SK-N-SH treated with all-trans-retinoic acid at 6 μM for 48 hours (cell line): ENCODE data around the gene KCNMA1.
A peak's percentile ranks its signal among the peaks of the same experiment; 100 is the strongest.

ENCODE experiments used
- ATAC-seq: fragments of 200-7000 bp; cut with Tn5 transposase; 3 replicates; pipeline ENCODE4 v1.9.1; 2020; ENCODE audit warnings: mild to moderate bottlenecking, moderate library complexity
- BACH2 ChIP-seq: fragments of 250-450 bp; sonication (Bioruptor Pico); IDR thresholded peaks from 2 replicates; pipeline ENCODE4 v1.9.0; 2021; ENCODE audit warnings: mild to moderate bottlenecking, borderline replicate concordance
- CREB5 ChIP-seq: fragments of 250-450 bp; sonication (Bioruptor Pico); IDR thresholded peaks from 2 replicates; pipeline ENCODE4 v1.5.1; 2020; ENCODE audit warnings: low read depth, mild to moderate bottlenecking, moderate library complexity
- CSDC2 ChIP-seq: fragments of 250-450 bp; sonication (Bioruptor Pico); IDR thresholded peaks from 2 replicates; pipeline ENCODE4 v1.5.0; 2020; ENCODE audit warnings: mild to moderate bottlenecking, moderate library complexity
- ESRRG ChIP-seq: fragments of 250-450 bp; sonication (Bioruptor Pico); IDR thresholded peaks from 2 replicates; pipeline ENCODE4 v1.6.1; 2021; ENCODE audit warnings: mild to moderate bottlenecking
- GLIS3 ChIP-seq: fragments of 250-450 bp; sonication (Bioruptor Pico); IDR thresholded peaks from 2 replicates; pipeline ENCODE4 v1.5.0; 2020; ENCODE audit warnings: mild to moderate bottlenecking, moderate library complexity
- ISL1 ChIP-seq: fragments of 250-450 bp; sonication (Bioruptor Pico); IDR thresholded peaks from 2 replicates; pipeline ENCODE4 v2.1.2; 2022; ENCODE audit warnings: mild to moderate bottlenecking, moderate library complexity
- OSR1 ChIP-seq: fragments of 250-450 bp; sonication (Bioruptor Pico); IDR thresholded peaks from 2 replicates; pipeline ENCODE4 v1.8.0; 2022; ENCODE audit warnings: moderate library complexity, mild to moderate bottlenecking, inconsistent platforms
- POU6F1 ChIP-seq: fragments of 250-450 bp; sonication (Bioruptor Pico); IDR thresholded peaks from 2 replicates; pipeline ENCODE4 v1.8.0; 2021; ENCODE audit warnings: low read depth, mild to moderate bottlenecking, moderate library complexity, borderline replicate concordance
- PPARA ChIP-seq: fragments of 250-450 bp; sonication (Bioruptor Pico); IDR thresholded peaks from 2 replicates; pipeline ENCODE4 v1.5.0; 2020; ENCODE audit warnings: mild to moderate bottlenecking, borderline replicate concordance
- RARB ChIP-seq: fragments of 250-450 bp; sonication (Bioruptor Pico); IDR thresholded peaks from 2 replicates; pipeline ENCODE4 v1.8.0; 2021; ENCODE audit warnings: mild to moderate bottlenecking, moderate library complexity
- SNAI2 ChIP-seq: fragments of 250-450 bp; sonication (Bioruptor Pico); IDR thresholded peaks from 2 replicates; pipeline ENCODE4 v1.5.0; 2020; ENCODE audit warnings: mild to moderate bottlenecking, moderate library complexity
- TCF4 ChIP-seq: fragments of 250-450 bp; sonication (Bioruptor Pico); IDR thresholded peaks from 2 replicates; pipeline ENCODE4 v1.8.0; 2021; ENCODE audit warnings: mild to moderate bottlenecking, moderate library complexity, borderline replicate concordance
- TOX ChIP-seq: fragments of 250-450 bp; sonication (Bioruptor Pico); IDR thresholded peaks from 2 replicates; pipeline ENCODE4 v1.8.0; 2021; ENCODE audit warnings: mild to moderate bottlenecking, moderate library complexity, borderline replicate concordance
- ZC3H10 ChIP-seq: fragments of 250-450 bp; sonication (Bioruptor Pico); IDR thresholded peaks from 2 replicates; pipeline ENCODE4 v1.5.1; 2021; ENCODE audit warnings: mild to moderate bottlenecking, moderate library complexity
- ZFP3 ChIP-seq: fragments of 250-450 bp; sonication (Bioruptor Pico); IDR thresholded peaks from 2 replicates; pipeline ENCODE4 v1.5.0; 2020; ENCODE audit warnings: mild to moderate bottlenecking, moderate library complexity
- ZFP30 ChIP-seq: fragments of 450-650 bp; formaldehyde crosslinking; IDR thresholded peaks from 2 replicates; pipeline ENCODE4 v1.5.0; 2022; ENCODE audit warnings: mild to moderate bottlenecking, moderate library complexity
- ZNF565 ChIP-seq: fragments of 450-650 bp; formaldehyde crosslinking; conservative IDR thresholded peaks from 2 replicates; pipeline ENCODE4 v1.5.0; 2020; ENCODE audit warnings: low read depth, mild to moderate bottlenecking, moderate library complexity
- ZNF70 ChIP-seq: fragments of 450-650 bp; formaldehyde crosslinking; IDR thresholded peaks from 2 replicates; pipeline ENCODE4 v1.5.0; 2020; ENCODE audit warnings: mild to moderate bottlenecking, moderate library complexity
- ZNF8 ChIP-seq: fragments of 450-650 bp; formaldehyde crosslinking; IDR thresholded peaks from 2 replicates; pipeline ENCODE4 v1.5.0; 2020; ENCODE audit warnings: mild to moderate bottlenecking, moderate library complexity

The KCNMA1 gene

GRCh38 chr10:77109351-77109994 is 528.1 kb downstream of the KCNMA1 start:
- ATAC-seq = no peak
- no peak for TF ChIP-seq GLIS3 (CRISPR knock-in tag)
- no peak for TF ChIP-seq RARB (CRISPR knock-in tag)
- no peak for TF ChIP-seq BACH2 (CRISPR knock-in tag)
- no peak for TF ChIP-seq ZNF70 (CRISPR knock-in tag)
- no peak for TF ChIP-seq PPARA (CRISPR knock-in tag)
- TF ChIP-seq, all 23 proteins: peak for 0

- TF ChIP-seq BACH2 (CRISPR knock-in tag) = no peak
- TF ChIP-seq TOX = no peak
- TF ChIP-seq SNAI2 = no peak
- TF ChIP-seq ISL1 (CRISPR knock-in tag) = no peak
- TF ChIP-seq ZFP3 (CRISPR knock-in tag) = no peak
- TF ChIP-seq PPARA (CRISPR knock-in tag) = no peak
- no peak for TF ChIP-seq TCF4 (CRISPR knock-in tag)
- no peak for ATAC-seq
Measured at GRCh38 chr10:77106676-77107075, 530.9 kb downstream of the KCNMA1 start.

DNA sequence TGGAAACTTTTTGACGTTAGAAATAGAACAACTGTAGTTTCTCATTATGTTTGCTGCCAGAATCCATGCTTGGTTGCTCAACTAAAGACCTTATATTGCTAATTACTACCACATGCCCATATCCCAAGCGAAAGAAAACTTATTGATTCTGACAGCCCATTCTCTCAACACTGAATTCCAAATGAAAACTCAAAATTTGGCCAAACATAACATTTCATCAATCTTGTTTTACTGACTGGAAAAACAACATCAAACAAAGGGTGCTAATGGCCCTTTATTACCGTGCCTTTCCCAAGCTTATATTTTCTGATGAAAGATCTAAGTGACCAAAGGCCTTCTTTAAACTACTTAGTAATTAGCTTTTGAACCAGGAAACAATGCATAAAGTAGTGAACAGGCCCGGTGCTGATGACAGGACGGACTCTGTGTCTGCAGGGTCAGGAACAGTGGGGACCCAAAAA is 531.8 kb downstream of the KCNMA1 start:
- peak; percentile 65 for ATAC-seq
- TF ChIP-seq TOX (peak; percentile 86), ZFP30 (no peak), RARB (CRISPR knock-in tag) (peak; percentile 77; the same call in 1 of the 2 replicates), ISL1 (CRISPR knock-in tag) (0 out of 2 replicates have a peak, but pooled peaks have one; percentile 30)
- TF ChIP-seq, all 23 proteins: peak for 3

GRCh38 chr10:77104459-77104980 is 533.1 kb downstream of the KCNMA1 start:
- ATAC-seq = no peak; the same call in 1 of the 3 replicates
- TF ChIP-seq BACH2 (CRISPR knock-in tag) (no peak), ZFP30 (no peak), ZFP3 (CRISPR knock-in tag) (no peak), ESRRG (CRISPR knock-in tag) (no peak), POU6F1 (CRISPR knock-in tag) (no peak), GLIS3 (CRISPR knock-in tag) (no peak), TCF4 (CRISPR knock-in tag) (no peak)

DNA sequence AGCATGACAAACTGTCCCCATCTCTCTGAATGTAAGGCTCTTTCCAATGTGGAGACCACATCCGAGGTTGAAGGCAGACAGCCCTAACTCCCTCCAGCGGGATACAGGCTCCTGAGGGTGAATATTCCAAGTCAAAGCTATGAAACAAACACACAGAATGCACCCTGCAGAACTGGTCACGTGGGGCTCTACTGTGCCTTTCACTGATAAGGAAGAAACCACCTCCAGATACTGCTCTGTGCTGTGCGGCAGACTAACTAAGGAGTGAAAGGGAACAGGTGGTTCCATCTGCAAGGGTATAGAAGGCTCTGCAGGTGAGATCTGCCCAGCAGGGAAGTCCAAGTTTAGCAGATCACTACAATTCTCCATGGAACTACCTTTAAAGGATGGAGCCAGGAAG is 534.4 kb downstream of the KCNMA1 start:
- TF ChIP-seq TCF4 (CRISPR knock-in tag) = no peak
- TF ChIP-seq BACH2 (CRISPR knock-in tag) = no peak
- TF ChIP-seq ZNF8 (CRISPR knock-in tag) = no peak
- TF ChIP-seq CSDC2 = no peak
- no peak for TF ChIP-seq ESRRG (CRISPR knock-in tag)
- no peak for TF ChIP-seq GLIS3 (CRISPR knock-in tag)
- no peak for TF ChIP-seq RARB (CRISPR knock-in tag)
- TF ChIP-seq ZC3H10 = no peak
- no peak for TF ChIP-seq POU6F1 (CRISPR knock-in tag)
- TF ChIP-seq ZNF70 (CRISPR knock-in tag) = no peak
- TF ChIP-seq PPARA (CRISPR knock-in tag) = no peak
- no peak for TF ChIP-seq SNAI2
- TF ChIP-seq ISL1 (CRISPR knock-in tag) = no peak
- TF ChIP-seq OSR1 = no peak
- TF ChIP-seq TOX = no peak
- no peak for TF ChIP-seq ZFP30
- no peak for ATAC-seq

DNA sequence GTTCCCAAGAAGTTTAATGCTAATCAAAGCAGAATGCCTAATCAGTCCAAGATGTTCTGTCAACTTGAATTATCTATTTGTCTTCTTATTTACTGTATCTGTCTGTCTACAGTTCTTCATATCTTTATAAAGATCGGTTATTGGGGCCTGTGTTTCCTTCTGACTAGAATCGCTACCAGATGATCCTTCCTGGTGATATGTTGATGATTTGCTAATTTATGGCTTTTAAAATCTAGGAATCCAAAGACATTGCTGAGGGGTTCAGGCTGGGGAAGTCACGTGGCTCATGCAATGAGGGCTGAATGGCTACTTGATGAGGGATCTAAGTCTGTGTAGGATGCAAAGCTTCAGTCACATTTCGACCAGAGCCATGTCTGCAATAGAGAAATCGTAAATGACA is 536.3 kb downstream of the KCNMA1 start:
- TF ChIP-seq BACH2 (CRISPR knock-in tag) (no peak), TCF4 (CRISPR knock-in tag) (no peak), CREB5 (CRISPR knock-in tag) (no peak), RARB (CRISPR knock-in tag) (no peak), ZNF565 (CRISPR knock-in tag) (no peak)
- peak; percentile 7; the same call in 1 of the 3 replicates for ATAC-seq
